ENCODE data around the gene HDAC4.

DNA sequence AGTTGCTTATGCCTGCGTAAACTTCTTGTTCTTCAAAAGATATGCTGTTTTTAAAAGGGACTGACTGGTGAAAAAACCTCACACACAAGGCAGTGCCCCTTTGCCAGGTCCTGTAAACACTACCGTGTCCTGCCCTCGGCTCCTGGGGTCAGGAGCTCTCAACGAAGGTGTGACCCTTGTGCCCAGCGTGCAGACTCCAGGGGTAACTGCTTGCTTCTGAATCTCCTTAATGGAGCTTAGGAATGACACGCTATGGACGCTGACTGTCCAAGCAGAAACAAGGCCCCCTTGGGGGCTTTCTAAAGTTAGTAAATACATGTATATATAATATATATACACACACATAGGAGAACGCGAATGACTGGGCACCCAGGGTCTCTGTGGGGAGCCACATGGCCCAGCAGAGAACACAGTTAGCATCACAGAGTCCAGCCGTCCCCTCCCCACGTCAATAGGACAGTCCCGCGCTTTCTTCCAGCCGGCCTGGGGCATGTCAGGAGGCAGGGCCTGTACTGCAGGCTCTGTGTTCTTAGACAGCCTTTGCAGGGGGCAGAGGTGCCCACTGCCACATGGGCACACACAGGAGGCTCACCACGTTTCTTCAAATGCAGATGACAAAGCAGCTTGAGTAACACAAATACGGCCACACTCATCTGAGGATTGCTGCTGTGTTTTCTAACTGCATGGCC lies 96.1 kb downstream of the HDAC4 start:
- no peak for TF ChIP-seq HCFC1 (IDR thresholded peaks at IDR 0.05; ENCODE audit: low read depth, low read length)
- TF ChIP-seq, protein P1, sequence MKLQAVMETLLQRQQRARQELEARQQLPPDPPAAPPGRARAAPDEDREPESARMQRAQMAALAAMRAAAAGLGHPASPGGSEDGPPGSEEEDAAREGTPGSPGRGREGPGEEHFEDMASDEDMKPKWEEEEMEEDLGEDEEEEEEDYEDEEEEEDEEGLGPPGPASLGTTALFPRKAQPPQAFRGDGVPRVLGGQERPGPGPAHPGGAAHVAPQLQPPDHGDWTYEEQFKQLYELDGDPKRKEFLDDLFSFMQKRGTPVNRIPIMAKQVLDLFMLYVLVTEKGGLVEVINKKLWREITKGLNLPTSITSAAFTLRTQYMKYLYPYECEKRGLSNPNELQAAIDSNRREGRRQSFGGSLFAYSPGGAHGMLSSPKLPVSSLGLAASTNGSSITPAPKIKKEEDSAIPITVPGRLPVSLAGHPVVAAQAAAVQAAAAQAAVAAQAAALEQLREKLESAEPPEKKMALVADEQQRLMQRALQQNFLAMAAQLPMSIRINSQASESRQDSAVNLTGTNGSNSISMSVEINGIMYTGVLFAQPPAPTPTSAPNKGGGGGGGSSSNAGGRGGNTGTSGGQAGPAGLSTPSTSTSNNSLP (IDR thresholded peaks at IDR 0.05; ENCODE audit: borderline replicate concordance, low read depth, low read length): no peak
- TF ChIP-seq, protein P2, sequence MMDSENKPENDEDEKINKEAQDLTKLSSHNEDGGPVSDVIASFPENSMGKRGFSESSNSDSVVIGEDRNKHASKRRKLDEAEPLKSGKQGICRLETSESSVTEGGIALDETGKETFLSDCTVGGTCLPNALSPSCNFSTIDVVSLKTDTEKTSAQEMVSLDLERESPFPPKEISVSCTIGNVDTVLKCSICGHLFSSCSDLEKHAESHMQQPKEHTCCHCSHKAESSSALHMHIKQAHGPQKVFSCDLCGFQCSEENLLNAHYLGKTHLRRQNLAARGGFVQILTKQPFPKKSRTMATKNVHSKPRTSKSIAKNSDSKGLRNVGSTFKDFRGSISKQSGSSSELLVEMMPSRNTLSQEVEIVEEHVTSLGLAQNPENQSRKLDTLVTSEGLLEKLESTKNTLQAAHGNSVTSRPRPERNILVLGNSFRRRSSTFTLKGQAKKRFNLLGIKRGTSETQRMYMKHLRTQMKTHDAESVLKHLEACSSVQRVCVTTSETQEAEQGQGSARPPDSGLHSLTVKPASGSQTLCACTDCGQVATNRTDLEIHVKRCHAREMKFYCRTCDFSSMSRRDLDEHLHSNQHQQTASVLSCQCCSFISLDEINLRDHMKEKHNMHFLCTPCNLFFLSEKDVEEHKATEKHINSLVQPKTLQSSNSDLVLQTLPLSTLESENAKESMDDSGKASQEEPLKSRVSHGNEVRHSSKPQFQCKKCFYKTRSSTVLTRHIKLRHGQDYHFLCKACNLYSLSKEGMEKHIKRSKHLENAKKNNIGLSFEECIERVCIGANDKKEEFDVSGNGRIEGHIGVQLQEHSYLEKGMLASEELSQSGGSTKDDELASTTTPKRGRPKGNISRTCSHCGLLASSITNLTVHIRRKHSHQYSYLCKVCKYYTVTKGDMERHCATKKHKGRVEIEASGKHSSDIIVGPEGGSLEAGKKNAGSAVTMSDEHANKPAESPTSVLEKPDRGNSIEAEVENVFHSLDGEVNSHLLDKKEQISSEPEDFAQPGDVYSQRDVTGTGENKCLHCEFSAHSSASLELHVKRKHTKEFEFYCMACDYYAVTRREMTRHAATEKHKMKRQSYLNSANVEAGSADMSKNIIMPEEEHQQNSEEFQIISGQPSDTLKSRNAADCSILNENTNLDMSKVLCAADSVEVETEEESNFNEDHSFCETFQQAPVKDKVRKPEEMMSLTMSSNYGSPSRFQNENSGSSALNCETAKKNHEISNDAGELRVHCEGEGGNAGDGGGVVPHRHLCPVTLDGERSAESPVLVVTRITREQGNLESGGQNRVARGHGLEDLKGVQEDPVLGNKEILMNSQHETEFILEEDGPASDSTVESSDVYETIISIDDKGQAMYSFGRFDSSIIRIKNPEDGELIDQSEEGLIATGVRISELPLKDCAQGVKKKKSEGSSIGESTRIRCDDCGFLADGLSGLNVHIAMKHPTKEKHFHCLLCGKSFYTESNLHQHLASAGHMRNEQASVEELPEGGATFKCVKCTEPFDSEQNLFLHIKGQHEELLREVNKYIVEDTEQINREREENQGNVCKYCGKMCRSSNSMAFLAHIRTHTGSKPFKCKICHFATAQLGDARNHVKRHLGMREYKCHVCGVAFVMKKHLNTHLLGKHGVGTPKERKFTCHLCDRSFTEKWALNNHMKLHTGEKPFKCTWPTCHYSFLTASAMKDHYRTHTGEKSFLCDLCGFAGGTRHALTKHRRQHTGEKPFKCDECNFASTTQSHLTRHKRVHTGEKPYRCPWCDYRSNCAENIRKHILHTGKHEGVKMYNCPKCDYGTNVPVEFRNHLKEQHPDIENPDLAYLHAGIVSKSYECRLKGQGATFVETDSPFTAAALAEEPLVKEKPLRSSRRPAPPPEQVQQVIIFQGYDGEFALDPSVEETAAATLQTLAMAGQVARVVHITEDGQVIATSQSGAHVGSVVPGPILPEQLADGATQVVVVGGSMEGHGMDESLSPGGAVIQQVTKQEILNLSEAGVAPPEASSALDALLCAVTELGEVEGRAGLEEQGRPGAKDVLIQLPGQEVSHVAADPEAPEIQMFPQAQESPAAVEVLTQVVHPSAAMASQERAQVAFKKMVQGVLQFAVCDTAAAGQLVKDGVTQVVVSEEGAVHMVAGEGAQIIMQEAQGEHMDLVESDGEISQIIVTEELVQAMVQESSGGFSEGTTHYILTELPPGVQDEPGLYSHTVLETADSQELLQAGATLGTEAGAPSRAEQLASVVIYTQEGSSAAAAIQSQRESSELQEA (IDR thresholded peaks at IDR 0.05; ENCODE audit: low read depth): no peak
- TF ChIP-seq, protein P3, sequence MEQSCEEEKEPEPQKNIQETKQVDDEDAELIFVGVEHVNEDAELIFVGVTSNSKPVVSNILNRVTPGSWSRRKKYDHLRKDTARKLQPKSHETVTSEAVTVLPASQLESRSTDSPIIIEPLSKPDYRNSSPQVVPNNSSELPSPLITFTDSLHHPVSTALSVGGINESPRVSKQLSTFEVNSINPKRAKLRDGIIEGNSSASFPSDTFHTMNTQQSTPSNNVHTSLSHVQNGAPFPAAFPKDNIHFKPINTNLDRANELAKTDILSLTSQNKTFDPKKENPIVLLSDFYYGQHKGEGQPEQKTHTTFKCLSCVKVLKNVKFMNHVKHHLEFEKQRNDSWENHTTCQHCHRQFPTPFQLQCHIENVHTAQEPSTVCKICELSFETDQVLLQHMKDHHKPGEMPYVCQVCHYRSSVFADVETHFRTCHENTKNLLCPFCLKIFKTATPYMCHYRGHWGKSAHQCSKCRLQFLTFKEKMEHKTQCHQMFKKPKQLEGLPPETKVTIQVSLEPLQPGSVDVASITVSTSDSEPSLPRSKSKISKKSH (CRISPR knock-in tag; IDR thresholded peaks at IDR 0.05): no peak
- TF ChIP-seq, protein P4, sequence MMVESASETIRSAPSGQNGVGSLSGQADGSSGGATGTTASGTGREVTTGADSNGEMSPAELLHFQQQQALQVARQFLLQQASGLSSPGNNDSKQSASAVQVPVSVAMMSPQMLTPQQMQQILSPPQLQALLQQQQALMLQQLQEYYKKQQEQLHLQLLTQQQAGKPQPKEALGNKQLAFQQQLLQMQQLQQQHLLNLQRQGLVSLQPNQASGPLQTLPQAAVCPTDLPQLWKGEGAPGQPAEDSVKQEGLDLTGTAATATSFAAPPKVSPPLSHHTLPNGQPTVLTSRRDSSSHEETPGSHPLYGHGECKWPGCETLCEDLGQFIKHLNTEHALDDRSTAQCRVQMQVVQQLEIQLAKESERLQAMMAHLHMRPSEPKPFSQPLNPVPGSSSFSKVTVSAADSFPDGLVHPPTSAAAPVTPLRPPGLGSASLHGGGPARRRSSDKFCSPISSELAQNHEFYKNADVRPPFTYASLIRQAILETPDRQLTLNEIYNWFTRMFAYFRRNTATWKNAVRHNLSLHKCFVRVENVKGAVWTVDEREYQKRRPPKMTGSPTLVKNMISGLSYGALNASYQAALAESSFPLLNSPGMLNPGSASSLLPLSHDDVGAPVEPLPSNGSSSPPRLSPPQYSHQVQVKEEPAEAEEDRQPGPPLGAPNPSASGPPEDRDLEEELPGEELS (CRISPR knock-in tag; IDR thresholded peaks at IDR 0.05; ENCODE audit: borderline replicate concordance): no peak
- TF ChIP-seq TAF1 (IDR thresholded peaks at IDR 0.05; ENCODE audit: control insufficient read depth, extremely low read depth, insufficient read depth, low read length, severe bottlenecking): no peak
- no peak for TF ChIP-seq GABPB2 (CRISPR knock-in tag; conservative IDR thresholded peaks at IDR 0.05)
- no peak for TF ChIP-seq POLR2A (conservative IDR thresholded peaks at IDR 0.05)
- TF ChIP-seq, protein P5, sequence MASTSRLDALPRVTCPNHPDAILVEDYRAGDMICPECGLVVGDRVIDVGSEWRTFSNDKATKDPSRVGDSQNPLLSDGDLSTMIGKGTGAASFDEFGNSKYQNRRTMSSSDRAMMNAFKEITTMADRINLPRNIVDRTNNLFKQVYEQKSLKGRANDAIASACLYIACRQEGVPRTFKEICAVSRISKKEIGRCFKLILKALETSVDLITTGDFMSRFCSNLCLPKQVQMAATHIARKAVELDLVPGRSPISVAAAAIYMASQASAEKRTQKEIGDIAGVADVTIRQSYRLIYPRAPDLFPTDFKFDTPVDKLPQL (IDR thresholded peaks at IDR 0.05; ENCODE audit: extremely low read depth, insufficient read length): no peak
- TF ChIP-seq ZNF24 (IDR thresholded peaks at IDR 0.05): no peak
- TF ChIP-seq, protein P6, sequence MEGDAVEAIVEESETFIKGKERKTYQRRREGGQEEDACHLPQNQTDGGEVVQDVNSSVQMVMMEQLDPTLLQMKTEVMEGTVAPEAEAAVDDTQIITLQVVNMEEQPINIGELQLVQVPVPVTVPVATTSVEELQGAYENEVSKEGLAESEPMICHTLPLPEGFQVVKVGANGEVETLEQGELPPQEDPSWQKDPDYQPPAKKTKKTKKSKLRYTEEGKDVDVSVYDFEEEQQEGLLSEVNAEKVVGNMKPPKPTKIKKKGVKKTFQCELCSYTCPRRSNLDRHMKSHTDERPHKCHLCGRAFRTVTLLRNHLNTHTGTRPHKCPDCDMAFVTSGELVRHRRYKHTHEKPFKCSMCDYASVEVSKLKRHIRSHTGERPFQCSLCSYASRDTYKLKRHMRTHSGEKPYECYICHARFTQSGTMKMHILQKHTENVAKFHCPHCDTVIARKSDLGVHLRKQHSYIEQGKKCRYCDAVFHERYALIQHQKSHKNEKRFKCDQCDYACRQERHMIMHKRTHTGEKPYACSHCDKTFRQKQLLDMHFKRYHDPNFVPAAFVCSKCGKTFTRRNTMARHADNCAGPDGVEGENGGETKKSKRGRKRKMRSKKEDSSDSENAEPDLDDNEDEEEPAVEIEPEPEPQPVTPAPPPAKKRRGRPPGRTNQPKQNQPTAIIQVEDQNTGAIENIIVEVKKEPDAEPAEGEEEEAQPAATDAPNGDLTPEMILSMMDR (IDR thresholded peaks at IDR 0.05 in 2 of 3, conservative IDR thresholded peaks at IDR 0.05 in 1 of 3; ENCODE audit: insufficient read depth in 2 of 3, low read depth in 1 of 3, low read length in 3 of 3): no peak
